GM23338 (cell line): ENCODE measurements around the gene MAPK8.

Experiments
- CREB1 ChIP-seq: fragments of 250-450 bp; sonication (Bioruptor Pico); IDR thresholded peaks from 2 replicates; pipeline ENCODE4 v1.5.0; 2020; ENCODE audit warnings: low read depth, mild to moderate bottlenecking, moderate library complexity
- EZH2 ChIP-seq: fragments of 200-600 bp; sonication (generic); IDR thresholded peaks from one replicate; pipeline ENCODE4 v1.8.0; 2017; ENCODE audit warnings: antibody characterized with exemption, mild to moderate bottlenecking, low read depth; ENCODE audit not compliant: unreplicated experiment
- EZH2phosphoT487 ChIP-seq: fragments of 200-600 bp; sonication (generic); IDR thresholded peaks from one replicate; pipeline ENCODE4 v1.8.1; 2018; ENCODE audit warnings: antibody characterized with exemption; ENCODE audit not compliant: unreplicated experiment
- JUNB ChIP-seq: IDR thresholded peaks from one replicate; pipeline ENCODE4 v1.6.1; 2016; ENCODE audit warnings: antibody characterized with exemption; ENCODE audit not compliant: unreplicated experiment
- NANOG ChIP-seq: IDR thresholded peaks from 2 replicates; pipeline ENCODE4 v1.6.1; 2016; ENCODE audit warnings: antibody characterized with exemption, borderline replicate concordance
- POLR2AphosphoS5 ChIP-seq: IDR thresholded peaks from 2 replicates; pipeline ENCODE4 v1.6.1; 2016; ENCODE audit warnings: antibody characterized with exemption, low read depth
- STAT1 ChIP-seq: IDR thresholded peaks from one replicate; pipeline ENCODE4 v1.6.1; 2016; ENCODE audit warnings: antibody characterized with exemption; ENCODE audit not compliant: unreplicated experiment
- ZNF114 ChIP-seq: fragments of 250-450 bp; sonication (Bioruptor Pico); IDR thresholded peaks from 2 replicates; pipeline ENCODE4 v1.5.0; 2020; ENCODE audit warnings: mild to moderate bottlenecking, moderate library complexity
- ZNF331 ChIP-seq: fragments of 250-450 bp; sonication (Bioruptor Pico); IDR thresholded peaks from 2 replicates; pipeline ENCODE4 v1.5.0; 2020; ENCODE audit warnings: low read depth, mild to moderate bottlenecking, moderate library complexity
- TF ChIP-seq, protein P1 (sequence below), 2 experiments: fragments of 200-600 bp in 1 of 2; sonication (generic) in 1 of 2; conservative IDR thresholded peaks; 2 replicates each; pipeline versions ENCODE4 v1.5.1 to v1.6.1; 2016 to 2017; ENCODE audit warnings: antibody characterized with exemption in 2 of 2, low read depth in 2 of 2, mild to moderate bottlenecking in 2 of 2, moderate library complexity in 1 of 2
- TF ChIP-seq, protein P2 (sequence below): IDR thresholded peaks from one replicate; pipeline ENCODE4 v1.6.1; 2018; ENCODE audit warnings: antibody characterized with exemption; ENCODE audit not compliant: unreplicated experiment

DNA sequence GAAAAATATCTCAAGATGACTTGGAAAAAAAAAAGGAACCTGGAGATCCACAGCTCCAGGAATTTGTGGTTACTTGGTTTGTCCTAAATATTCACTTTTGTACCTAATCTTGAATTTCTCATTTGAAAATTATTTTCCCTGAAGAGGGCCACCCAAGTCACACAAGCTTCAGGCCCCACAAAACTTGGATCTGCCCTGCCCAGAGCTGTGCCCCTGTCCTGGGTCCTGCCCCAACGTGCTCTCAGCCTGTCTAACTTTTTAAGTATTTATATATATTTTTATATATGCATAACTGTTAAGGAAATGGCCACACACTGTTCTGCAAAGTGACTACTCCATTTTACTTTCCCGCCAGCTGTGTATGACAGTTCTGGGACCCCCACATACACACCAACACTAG lies 174.9 kb downstream of the MAPK8 start:
- TF ChIP-seq, protein P1, sequence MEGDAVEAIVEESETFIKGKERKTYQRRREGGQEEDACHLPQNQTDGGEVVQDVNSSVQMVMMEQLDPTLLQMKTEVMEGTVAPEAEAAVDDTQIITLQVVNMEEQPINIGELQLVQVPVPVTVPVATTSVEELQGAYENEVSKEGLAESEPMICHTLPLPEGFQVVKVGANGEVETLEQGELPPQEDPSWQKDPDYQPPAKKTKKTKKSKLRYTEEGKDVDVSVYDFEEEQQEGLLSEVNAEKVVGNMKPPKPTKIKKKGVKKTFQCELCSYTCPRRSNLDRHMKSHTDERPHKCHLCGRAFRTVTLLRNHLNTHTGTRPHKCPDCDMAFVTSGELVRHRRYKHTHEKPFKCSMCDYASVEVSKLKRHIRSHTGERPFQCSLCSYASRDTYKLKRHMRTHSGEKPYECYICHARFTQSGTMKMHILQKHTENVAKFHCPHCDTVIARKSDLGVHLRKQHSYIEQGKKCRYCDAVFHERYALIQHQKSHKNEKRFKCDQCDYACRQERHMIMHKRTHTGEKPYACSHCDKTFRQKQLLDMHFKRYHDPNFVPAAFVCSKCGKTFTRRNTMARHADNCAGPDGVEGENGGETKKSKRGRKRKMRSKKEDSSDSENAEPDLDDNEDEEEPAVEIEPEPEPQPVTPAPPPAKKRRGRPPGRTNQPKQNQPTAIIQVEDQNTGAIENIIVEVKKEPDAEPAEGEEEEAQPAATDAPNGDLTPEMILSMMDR (conservative IDR thresholded peaks at IDR 0.05; ENCODE audit: low read depth in 2 of 2): no peak
- TF ChIP-seq EZH2: no peak
- no peak for TF ChIP-seq JUNB
- no peak for TF ChIP-seq POLR2AphosphoS5
- TF ChIP-seq, protein P2, sequence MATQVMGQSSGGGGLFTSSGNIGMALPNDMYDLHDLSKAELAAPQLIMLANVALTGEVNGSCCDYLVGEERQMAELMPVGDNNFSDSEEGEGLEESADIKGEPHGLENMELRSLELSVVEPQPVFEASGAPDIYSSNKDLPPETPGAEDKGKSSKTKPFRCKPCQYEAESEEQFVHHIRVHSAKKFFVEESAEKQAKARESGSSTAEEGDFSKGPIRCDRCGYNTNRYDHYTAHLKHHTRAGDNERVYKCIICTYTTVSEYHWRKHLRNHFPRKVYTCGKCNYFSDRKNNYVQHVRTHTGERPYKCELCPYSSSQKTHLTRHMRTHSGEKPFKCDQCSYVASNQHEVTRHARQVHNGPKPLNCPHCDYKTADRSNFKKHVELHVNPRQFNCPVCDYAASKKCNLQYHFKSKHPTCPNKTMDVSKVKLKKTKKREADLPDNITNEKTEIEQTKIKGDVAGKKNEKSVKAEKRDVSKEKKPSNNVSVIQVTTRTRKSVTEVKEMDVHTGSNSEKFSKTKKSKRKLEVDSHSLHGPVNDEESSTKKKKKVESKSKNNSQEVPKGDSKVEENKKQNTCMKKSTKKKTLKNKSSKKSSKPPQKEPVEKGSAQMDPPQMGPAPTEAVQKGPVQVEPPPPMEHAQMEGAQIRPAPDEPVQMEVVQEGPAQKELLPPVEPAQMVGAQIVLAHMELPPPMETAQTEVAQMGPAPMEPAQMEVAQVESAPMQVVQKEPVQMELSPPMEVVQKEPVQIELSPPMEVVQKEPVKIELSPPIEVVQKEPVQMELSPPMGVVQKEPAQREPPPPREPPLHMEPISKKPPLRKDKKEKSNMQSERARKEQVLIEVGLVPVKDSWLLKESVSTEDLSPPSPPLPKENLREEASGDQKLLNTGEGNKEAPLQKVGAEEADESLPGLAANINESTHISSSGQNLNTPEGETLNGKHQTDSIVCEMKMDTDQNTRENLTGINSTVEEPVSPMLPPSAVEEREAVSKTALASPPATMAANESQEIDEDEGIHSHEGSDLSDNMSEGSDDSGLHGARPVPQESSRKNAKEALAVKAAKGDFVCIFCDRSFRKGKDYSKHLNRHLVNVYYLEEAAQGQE: no peak
- no peak for TF ChIP-seq EZH2phosphoT487
- no peak for TF ChIP-seq STAT1
- no peak for TF ChIP-seq ZNF114 (CRISPR knock-in tag)
- TF ChIP-seq CREB1 (CRISPR knock-in tag): no peak
- no peak for TF ChIP-seq ZNF331 (CRISPR knock-in tag)
- TF ChIP-seq NANOG: no peak
